HepG2 (cell line): ENCODE results near the gene PAIP2. TPM values are rescaled to one million over a fixed set of nuclear protein-coding genes. Genes with fewer than 3 reads are reported as not detected.

Experiments
- CEBPG ChIP-seq: IDR thresholded peaks from 2 replicates; pipeline ENCODE4 v1.6.1; 2016
- GFI1 ChIP-seq: sonication (generic); formaldehyde crosslinking; IDR thresholded peaks from 2 replicates; pipeline ENCODE4 v1.5.0; 2020; ENCODE audit warnings: missing genetic modification reagents, mild to moderate bottlenecking, borderline replicate concordance
- GLI4 ChIP-seq: sonication (generic); formaldehyde crosslinking; IDR thresholded peaks from 2 replicates; pipeline ENCODE4 v1.5.1; 2020; ENCODE audit warnings: missing genetic modification reagents, mild to moderate bottlenecking, moderate library complexity, borderline replicate concordance
- GTF3A ChIP-seq: sonication (generic); formaldehyde crosslinking; conservative IDR thresholded peaks from 2 replicates; pipeline ENCODE4 v1.4.0; 2020; ENCODE audit warnings: mild to moderate bottlenecking, missing genetic modification reagents
- KLF9 ChIP-seq: IDR thresholded peaks from 2 replicates; pipeline ENCODE4 v1.6.1; 2016; ENCODE audit warnings: low read depth
- LRRFIP1 ChIP-seq: sonication (generic); formaldehyde crosslinking; conservative IDR thresholded peaks from 2 replicates; pipeline ENCODE4 v1.4.0; 2020; ENCODE audit warnings: missing genetic modification reagents
- MZF1 ChIP-seq: sonication (generic); formaldehyde crosslinking; IDR thresholded peaks from 2 replicates; pipeline ENCODE4 v1.8.1; 2023; ENCODE audit warnings: mild to moderate bottlenecking, missing genetic modification reagents, borderline replicate concordance
- NR1H2 ChIP-seq: sonication (generic); formaldehyde crosslinking; IDR thresholded peaks from 2 replicates; pipeline ENCODE4 v1.8.1; 2022; ENCODE audit warnings: low read depth, missing genetic modification reagents, borderline replicate concordance
- POLR2A ChIP-seq, 2 experiments: IDR thresholded peaks; 2 replicates each; pipeline ENCODE4 v1.6.1; 2011; ENCODE audit warnings: low read depth in 2 of 2, low read length in 2 of 2, mild to moderate bottlenecking in 1 of 2, moderate library complexity in 1 of 2; ENCODE audit not compliant: insufficient read depth in 1 of 2
- POLR2G ChIP-seq: fragments of 200-400 bp; formaldehyde crosslinking; IDR thresholded peaks from 2 replicates; pipeline ENCODE4 v1.6.1; 2018; ENCODE audit warnings: mild to moderate bottlenecking, low read depth, low read length, moderate library complexity
- RFX3 ChIP-seq: IDR thresholded peaks from 2 replicates; pipeline ENCODE4 v1.6.1; 2016; ENCODE audit warnings: missing biosample characterization, missing genetic modification reagents
- SNAI1 ChIP-seq: sonication (generic); formaldehyde crosslinking; IDR thresholded peaks from 2 replicates; pipeline ENCODE4 v1.5.0; 2020; ENCODE audit warnings: mild to moderate bottlenecking, missing genetic modification reagents, borderline replicate concordance
- SP1 ChIP-seq, 2 experiments: fragments of 450-650 bp in 1 of 2; sonication (generic) in 1 of 2; formaldehyde crosslinking in 1 of 2; IDR thresholded peaks; 2 replicates each; pipeline versions ENCODE4 v1.4.0 to v1.6.1; 2016 to 2020; ENCODE audit warnings: missing genetic modification reagents in 1 of 2
- STAT5B ChIP-seq: sonication (generic); formaldehyde crosslinking; IDR thresholded peaks from 2 replicates; pipeline ENCODE4 v1.4.0; 2020; ENCODE audit warnings: missing genetic modification reagents
- TRIM24 ChIP-seq: sonication (generic); formaldehyde crosslinking; IDR thresholded peaks from 2 replicates; pipeline ENCODE4 v1.8.0; 2022; ENCODE audit warnings: mild to moderate bottlenecking, missing genetic modification reagents
- ZFY ChIP-seq: sonication (generic); formaldehyde crosslinking; IDR thresholded peaks from 2 replicates; pipeline ENCODE4 v1.4.0; 2020; ENCODE audit warnings: missing genetic modification reagents
- ZNF331 ChIP-seq: sonication (generic); formaldehyde crosslinking; IDR thresholded peaks from 2 replicates; pipeline ENCODE4 v1.4.0; 2020; ENCODE audit warnings: missing genetic modification reagents
- ZNF354B ChIP-seq: sonication (generic); formaldehyde crosslinking; IDR thresholded peaks from 2 replicates; pipeline ENCODE4 v1.8.0; 2022; ENCODE audit warnings: mild to moderate bottlenecking, missing genetic modification reagents
- ZNF510 ChIP-seq: sonication (generic); formaldehyde crosslinking; IDR thresholded peaks from 2 replicates; pipeline ENCODE4 v1.4.0; 2020; ENCODE audit warnings: low read depth, mild to moderate bottlenecking, missing genetic modification reagents
- ZNF687 ChIP-seq: sonication (generic); formaldehyde crosslinking; IDR thresholded peaks from 2 replicates; pipeline ENCODE4 v1.5.1; 2020; ENCODE audit warnings: mild to moderate bottlenecking, missing genetic modification reagents, moderate library complexity
- ZNF761 ChIP-seq: sonication (generic); formaldehyde crosslinking; conservative IDR thresholded peaks from 2 replicates; pipeline ENCODE4 v1.4.0; 2020; ENCODE audit warnings: mild to moderate bottlenecking, missing genetic modification reagents
- ZNF776 ChIP-seq: sonication (generic); formaldehyde crosslinking; IDR thresholded peaks from 2 replicates; pipeline ENCODE4 v1.4.0; 2020; ENCODE audit warnings: mild to moderate bottlenecking, missing genetic modification reagents
- ZNF883 ChIP-seq: sonication (generic); formaldehyde crosslinking; IDR thresholded peaks from 2 replicates; pipeline ENCODE4 v1.5.1; 2020; ENCODE audit warnings: mild to moderate bottlenecking, missing genetic modification reagents; ENCODE audit errors: not compliant biosample characterization
- ZSCAN9 ChIP-seq: IDR thresholded peaks from 2 replicates; pipeline ENCODE4 v1.6.1; 2016; ENCODE audit warnings: borderline replicate concordance
- polyA plus RNA-seq, 8 experiments: library from polyadenylated mRNA; depleted of rRNA in 3 of 8; stranded (reverse) in 7 of 8; unstranded in 1 of 8; fragments of >200 nt; fragmentation: Illumina TruSeq in 4 of 8; extraction: Trizol in 4 of 8; gene quantifications; 2 replicates each; pipeline versions ENCODE4 v1.2.1 to v1.2.3, GENCODE V29; 2011 to 2016; ENCODE audit warnings: low read depth in 4 of 8, missing spikeins in 1 of 8, mixed read lengths in 1 of 8; ENCODE audit not compliant: insufficient read depth in 1 of 8
- total RNA-seq, 5 experiments: library from RNA; depleted of rRNA; stranded (reverse); fragments of >200 nt; fragmentation: Illumina TruSeq; extraction: Trizol; gene quantifications; 2 replicates each; pipeline ENCODE4 v1.2.3, GENCODE V29; 2016; ENCODE audit warnings: low read depth in 1 of 5

The PAIP2 gene
- total and polyA plus RNA-seq, 2 of the 13 experiments (the other 11 are each of a cell fraction or from before 2014, with no cell fraction given) = 61.5 to 76.3 TPM

GRCh38 chr5:139293507-139294373 lies 47.9 kb upstream of the PAIP2 start, which contains the start of gene MATR3 (continued):
- TF ChIP-seq ZNF687 (CRISPR knock-in tag) = peak; percentile 87
- TF ChIP-seq CEBPG (CRISPR knock-in tag) = no peak; the same call in none of the 2 replicates
- TF ChIP-seq ZNF883 (CRISPR knock-in tag) = no peak
- no peak for TF ChIP-seq NR1H2 (CRISPR knock-in tag)
- peak; percentile 79; the same call in 1 of the 2 replicates for TF ChIP-seq MZF1 (CRISPR knock-in tag)
- peak; percentile 39; the same call in 1 of the 2 replicates for TF ChIP-seq STAT5B (CRISPR knock-in tag)
- TF ChIP-seq ZNF776 (CRISPR knock-in tag) = 0 out of 2 replicates have a peak, but pooled peaks have one; percentile 25
- TF ChIP-seq ZNF331 (CRISPR knock-in tag) = peak; percentile 9; the same call in 1 of the 2 replicates
- peak; percentile 72; the same call in 1 of the 2 replicates for TF ChIP-seq SP1 (IDR thresholded peaks at IDR 0.05)
- TF ChIP-seq SP1 (CRISPR knock-in tag; IDR thresholded peaks at IDR 0.05) = peak; percentile 62
- TF ChIP-seq SNAI1 (CRISPR knock-in tag) = no peak
- TF ChIP-seq POLR2G = peak; percentile 95
- TF ChIP-seq ZFY = peak; percentile 71
- no peak for TF ChIP-seq ZNF354B (CRISPR knock-in tag)
- peak; percentile 75; the same call in 1 of the 2 replicates for TF ChIP-seq KLF9 (CRISPR knock-in tag)
- no peak; the same call in 1 of the 2 replicates for TF ChIP-seq RFX3 (CRISPR knock-in tag)
- TF ChIP-seq GLI4 (CRISPR knock-in tag) = 0 out of 2 replicates have a peak, but pooled peaks have one; percentile 22
- TF ChIP-seq ZNF761 (CRISPR knock-in tag) = 0 out of 2 replicates have a peak, but pooled peaks have one; percentile 45
- TF ChIP-seq POLR2A (IDR thresholded peaks at IDR 0.05; ENCODE audit: insufficient read depth in 1 of 2, low read depth in 2 of 2, low read length in 2 of 2) = peak; percentile 90 to 98
- TF ChIP-seq LRRFIP1 = no peak
- TF ChIP-seq ZNF510 (CRISPR knock-in tag) = peak; percentile 61; the same call in 1 of the 2 replicates
- TF ChIP-seq ZSCAN9 = peak; percentile 27; the same call in 1 of the 2 replicates
- TF ChIP-seq GTF3A = 0 out of 2 replicates have a peak, but pooled peaks have one; percentile 62
- TF ChIP-seq GFI1 (CRISPR knock-in tag) = 0 out of 2 replicates have a peak, but pooled peaks have one; percentile 45
- TF ChIP-seq TRIM24 (CRISPR knock-in tag) = no peak
